GM18505 (cell line): Measurements from ENCODE around the gene WDR86.

Source experiments
- ATAC-seq: cut with Tn5 transposase; IDR thresholded peaks from one replicate; pipeline ENCODE4 v1.9.1; 2021; ENCODE audit not compliant: unreplicated experiment
- POLR2A ChIP-seq: IDR thresholded peaks from 4 replicates; pipeline ENCODE4 v1.6.1; 2011; ENCODE audit warnings: borderline replicate concordance; ENCODE audit not compliant: insufficient read depth, insufficient read length; ENCODE audit errors: extremely low read depth

Gene WDR86

GRCh38 chr7:151352512-151352911 is 57.3 kb downstream of the WDR86 start:
- ATAC-seq = no peak

GRCh38 chr7:151351967-151352366 is 57.9 kb downstream of the WDR86 start:
- peak; percentile 32 for ATAC-seq
- no peak for TF ChIP-seq POLR2A

More at GRCh38 chr7:151352512-151352911, 57.3 kb downstream of the WDR86 start:
- no peak for TF ChIP-seq POLR2A

- no peak for ATAC-seq
- no peak for TF ChIP-seq POLR2A
Observed at GRCh38 chr7:151351027-151351426, 58.8 kb downstream of the WDR86 start.

GRCh38 chr7:151349507-151349853 is 60.4 kb downstream of the WDR86 start:
- ATAC-seq = peak; percentile 34
- TF ChIP-seq POLR2A = no peak

GRCh38 chr7:151348970-151349369 is 60.9 kb downstream of the WDR86 start:
- ATAC-seq = no peak
- TF ChIP-seq POLR2A = no peak

- no peak for ATAC-seq
- TF ChIP-seq POLR2A = no peak
Observed at GRCh38 chr7:151347200-151347599, 62.6 kb downstream of the WDR86 start.

GRCh38 chr7:151346470-151346769 is 63.4 kb downstream of the WDR86 start:
- no peak for ATAC-seq
- no peak for TF ChIP-seq POLR2A

- no peak for TF ChIP-seq POLR2A
- no peak for ATAC-seq
Observed at GRCh38 chr7:151345576-151346469, 64.0 kb downstream of the WDR86 start.

GRCh38 chr7:151343516-151343915 is 66.3 kb downstream of the WDR86 start:
- no peak for TF ChIP-seq POLR2A
- ATAC-seq = no peak

- no peak for ATAC-seq
- TF ChIP-seq POLR2A = no peak
Observed at GRCh38 chr7:151342811-151343210, 67.0 kb downstream of the WDR86 start.

GRCh38 chr7:151342102-151342646 is 67.7 kb downstream of the WDR86 start:
- peak; percentile 49 for ATAC-seq

GRCh38 chr7:151341357-151342101 is 68.3 kb downstream of the WDR86 start, which contains the start of gene NUB1:
Gene NUB1 (plus strand): TSS chr7:151341812. CDS start chr7:151345350, 3,538 bp downstream.
- peak; percentile 62 for ATAC-seq
- TF ChIP-seq POLR2A = peak; percentile 71

More at GRCh38 chr7:151342102-151342646, 67.7 kb downstream of the WDR86 start:
- no peak for TF ChIP-seq POLR2A

- TF ChIP-seq POLR2A = no peak
- no peak for ATAC-seq
Observed at GRCh38 chr7:151340794-151341356, 69.0 kb downstream of the WDR86 start.

- TF ChIP-seq POLR2A = no peak
Observed at GRCh38 chr7:151339651-151340382, 70.0 kb downstream of the WDR86 start.

GRCh38 chr7:151338809-151339208 is 71.0 kb downstream of the WDR86 start:
- ATAC-seq = no peak
- no peak for TF ChIP-seq POLR2A

More at GRCh38 chr7:151339651-151340382, 70.0 kb downstream of the WDR86 start:
- peak; percentile 40 for ATAC-seq
